Measurements from ENCODE around the gene TMEM235.
"Not testable (repeated sequence)": the region's sequence is repeated elsewhere in the genome, so short reads cannot be mapped to it uniquely, and the experiment has no call there.

Gene TMEM235

GRCh38 chr17:78238823-78239488, 7.5 kb downstream of the TMEM235 start:
- no peak for DNase-seq

GRCh38 chr17:78239489-78239931, 8.1 kb downstream of the TMEM235 start:
- no peak for DNase-seq

DNA sequence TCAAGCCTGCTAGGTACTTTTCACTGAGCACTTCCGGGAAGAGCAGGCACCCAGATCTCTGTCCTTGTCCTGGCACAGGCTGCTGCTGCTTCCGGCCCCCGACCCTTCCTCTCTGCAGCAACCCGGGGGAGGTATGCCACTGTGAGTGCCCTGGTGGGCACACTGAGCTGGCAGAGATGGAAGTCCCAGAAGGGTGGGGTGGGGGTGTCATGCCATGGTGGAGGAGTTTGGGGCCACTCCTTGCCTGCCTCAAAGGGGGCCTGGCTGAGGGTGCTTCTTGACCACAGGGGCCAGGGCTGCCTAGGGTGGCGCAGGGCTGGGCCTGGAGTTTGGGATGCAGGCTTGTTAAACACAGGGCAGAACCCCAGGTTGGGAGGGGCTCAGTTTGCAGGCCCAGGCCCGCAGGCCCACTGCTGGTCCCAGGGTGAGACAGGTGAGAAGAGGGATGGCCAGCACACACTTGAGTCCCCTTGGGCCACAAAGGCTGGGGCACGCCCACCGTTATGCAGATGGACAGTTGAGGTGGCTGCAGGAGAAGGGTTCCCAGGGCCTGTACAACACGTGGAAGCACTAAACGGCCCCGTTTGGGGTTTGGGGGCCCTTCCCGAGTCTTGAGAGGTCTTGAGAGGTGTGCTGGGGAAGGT, 8.7 kb downstream of the TMEM235 start:
- DNase-seq, result no peak

GRCh38 chr17:78240839-78241238, 9.4 kb downstream of the TMEM235 start:
- no peak for DNase-seq

GRCh38 chr17:78241277-78242023, 10.0 kb downstream of the TMEM235 start:
- peak; percentile 54 for DNase-seq

GRCh38 chr17:78242024-78242742, 10.8 kb downstream of the TMEM235 start:
- DNase-seq, result no peak

GRCh38 chr17:78247304-78247703, 15.9 kb downstream of the TMEM235 start:
- DNase-seq, result no peak

DNA sequence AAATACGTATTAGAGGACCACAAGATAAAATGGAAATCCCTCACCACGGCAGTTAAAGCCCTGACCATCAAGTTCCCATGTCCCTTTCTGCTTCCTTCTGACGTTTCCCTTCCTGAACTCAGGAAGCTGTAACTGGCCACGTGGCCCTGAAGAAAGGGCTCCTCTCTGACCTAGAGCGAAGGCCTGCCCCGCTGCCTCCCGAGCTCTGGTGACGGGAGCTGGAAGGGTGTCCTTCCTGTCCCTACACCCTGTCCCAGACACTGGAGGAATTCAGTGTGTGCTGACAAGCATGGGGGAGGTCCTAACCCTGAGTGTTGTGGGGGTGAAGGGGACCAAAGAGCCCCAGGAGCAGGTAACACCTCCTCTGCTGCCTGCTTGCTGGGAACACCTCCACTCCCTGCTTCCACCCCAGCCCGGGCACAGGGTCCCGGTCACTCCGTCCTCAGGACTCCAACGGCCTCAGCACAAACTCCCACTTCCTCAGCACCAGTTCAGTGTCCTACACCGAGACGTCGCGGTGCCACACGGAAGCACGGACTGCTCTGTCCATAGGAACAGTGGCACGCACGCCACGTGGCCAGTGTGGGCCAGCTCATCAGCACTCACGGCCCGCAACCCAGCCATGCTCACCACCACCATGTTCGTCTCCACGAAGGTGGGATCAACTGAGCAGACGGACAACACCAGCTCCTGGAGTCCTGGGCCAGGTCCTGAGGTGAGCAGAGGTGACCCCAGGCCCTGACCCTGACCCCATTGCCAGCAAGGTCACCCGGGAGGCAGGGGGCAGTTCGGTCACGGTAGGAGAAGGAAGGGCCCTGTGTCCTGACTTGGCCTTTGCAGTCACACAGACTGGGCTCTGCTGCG, 16.9 kb downstream of the TMEM235 start:
- no peak for DNase-seq

DNA sequence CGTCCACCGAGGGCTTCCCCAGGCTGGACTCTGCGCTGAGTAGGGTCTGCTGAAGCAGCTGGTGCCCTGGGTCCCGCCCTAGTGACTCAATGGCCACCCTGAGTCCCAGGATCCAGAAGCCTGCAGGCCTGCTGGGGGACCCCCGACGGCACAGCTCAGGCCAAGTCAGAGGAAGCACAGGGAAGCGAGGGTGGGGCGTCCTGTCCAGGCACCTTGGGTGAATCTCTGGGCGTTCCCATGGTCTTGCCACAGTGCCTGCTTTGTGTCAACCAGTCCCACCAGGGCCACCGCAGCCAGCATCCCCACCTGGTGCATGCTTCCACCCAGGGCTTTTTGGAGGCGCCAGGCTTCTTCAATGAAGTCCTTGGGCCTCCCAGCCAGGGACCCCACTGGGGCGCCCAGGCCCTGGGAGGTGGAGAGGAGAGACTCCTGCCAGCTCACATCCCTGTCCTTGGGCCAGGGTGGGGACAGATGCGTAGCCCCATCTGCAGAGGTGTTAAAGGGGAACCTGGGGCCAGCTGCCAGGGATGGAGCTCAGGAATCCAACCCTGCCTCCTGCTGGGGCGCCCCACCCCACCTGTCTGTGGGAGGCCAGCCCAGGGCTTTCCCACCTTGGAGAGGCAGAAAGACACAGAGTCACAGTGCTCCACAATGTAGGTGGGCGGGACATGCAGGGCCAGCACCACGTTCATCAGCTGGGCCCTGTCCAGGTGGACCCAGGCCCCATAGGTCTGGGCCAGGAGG, 17.8 kb downstream of the TMEM235 start:
- DNase-seq, result no peak

- DNase-seq, result no peak
Observed at GRCh38 chr17:78249818-78250806, 18.7 kb downstream of the TMEM235 start.

DNA sequence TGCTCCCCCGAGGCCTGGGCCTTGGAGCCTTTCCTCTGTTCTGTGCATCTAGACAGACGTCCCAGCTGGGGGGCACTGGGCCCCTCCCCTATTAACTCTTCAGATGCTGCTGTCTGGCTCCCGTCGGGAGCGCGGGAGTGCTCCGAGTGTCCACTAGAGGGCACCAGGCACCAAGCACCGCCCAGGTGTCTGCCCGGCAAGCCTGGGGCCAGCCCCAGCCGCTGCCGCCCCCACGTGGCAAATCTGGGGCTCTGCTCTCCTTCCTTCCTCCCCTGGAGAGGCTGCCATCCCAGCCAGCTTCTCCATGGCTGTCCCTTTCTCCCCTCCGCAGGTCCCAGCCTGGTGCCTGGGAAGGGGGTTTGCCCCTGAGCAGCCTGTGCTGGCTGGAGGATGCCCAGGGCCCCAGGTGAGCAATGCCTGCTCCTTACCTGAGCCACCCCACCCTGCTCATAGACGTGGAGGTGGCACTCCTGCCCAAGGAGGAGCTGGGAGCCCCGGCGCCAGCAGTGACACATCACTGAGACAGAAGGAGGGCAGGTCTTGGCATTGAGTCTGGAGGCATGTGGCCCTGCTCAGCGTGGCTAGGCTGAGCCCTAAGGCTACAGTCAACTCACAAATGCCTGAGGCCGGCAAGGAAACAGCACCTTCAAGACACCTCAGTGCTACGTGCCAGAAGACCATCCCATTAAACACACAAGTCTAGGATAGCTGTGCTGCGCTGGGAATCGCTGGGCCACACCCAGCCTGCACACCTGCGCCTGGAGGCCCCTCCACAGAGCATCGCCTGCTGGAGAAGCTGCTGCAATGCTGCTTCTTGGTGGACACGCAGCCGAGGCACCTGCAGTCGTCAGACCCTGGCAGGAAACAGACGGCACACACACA, 19.7 kb downstream of the TMEM235 start:
- DNase-seq, result peak; percentile 77

DNA sequence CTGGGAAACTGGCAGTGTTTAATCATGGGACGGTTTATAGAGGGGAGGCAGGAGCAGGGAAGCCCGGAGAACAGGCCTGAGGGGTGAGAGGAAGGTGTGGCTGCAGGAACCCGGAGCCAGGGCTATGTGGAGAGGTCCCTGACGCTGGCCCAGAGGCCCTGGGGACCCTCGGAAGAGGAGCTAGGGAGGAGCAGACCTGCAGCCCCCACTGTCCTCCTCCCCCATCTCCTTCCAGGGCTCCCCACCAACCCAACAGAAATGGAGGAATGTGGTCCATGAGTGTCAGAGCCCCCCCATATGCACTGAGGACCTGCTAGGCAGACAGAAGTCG, 20.3 kb downstream of the TMEM235 start:
- no peak for DNase-seq

DNA sequence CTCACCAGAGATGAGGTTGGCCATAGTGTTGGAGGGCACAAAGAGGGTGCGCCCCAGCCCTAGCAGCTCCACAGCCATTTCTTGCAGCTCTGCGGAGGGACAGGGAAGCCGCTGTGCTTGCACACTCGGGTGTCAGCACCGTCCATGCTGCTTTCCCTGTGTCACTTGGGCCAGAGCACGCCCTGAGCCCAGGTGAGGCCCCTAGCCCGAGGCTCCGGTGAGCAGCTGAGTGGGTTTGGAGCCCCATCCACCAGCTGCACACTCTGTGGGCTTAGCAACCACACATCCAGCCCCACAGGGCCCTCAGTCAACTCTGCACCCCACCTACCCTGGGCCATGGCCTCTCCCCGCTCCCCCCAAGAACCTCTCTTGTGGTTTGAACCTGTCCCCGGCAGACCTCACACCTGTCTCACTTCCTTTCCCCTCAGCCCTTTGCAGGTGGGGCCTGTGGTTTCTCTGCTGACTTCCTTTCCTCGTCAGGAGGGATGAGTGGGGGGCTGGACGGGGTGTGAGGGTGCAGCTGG, 20.7 kb downstream of the TMEM235 start:
- no peak for DNase-seq

GRCh38 chr17:78252701-78253635, 21.5 kb downstream of the TMEM235 start:
- no peak for DNase-seq

GRCh38 chr17:78253636-78253945, 22.2 kb downstream of the TMEM235 start:
- not testable (repeated sequence) for DNase-seq

DNA sequence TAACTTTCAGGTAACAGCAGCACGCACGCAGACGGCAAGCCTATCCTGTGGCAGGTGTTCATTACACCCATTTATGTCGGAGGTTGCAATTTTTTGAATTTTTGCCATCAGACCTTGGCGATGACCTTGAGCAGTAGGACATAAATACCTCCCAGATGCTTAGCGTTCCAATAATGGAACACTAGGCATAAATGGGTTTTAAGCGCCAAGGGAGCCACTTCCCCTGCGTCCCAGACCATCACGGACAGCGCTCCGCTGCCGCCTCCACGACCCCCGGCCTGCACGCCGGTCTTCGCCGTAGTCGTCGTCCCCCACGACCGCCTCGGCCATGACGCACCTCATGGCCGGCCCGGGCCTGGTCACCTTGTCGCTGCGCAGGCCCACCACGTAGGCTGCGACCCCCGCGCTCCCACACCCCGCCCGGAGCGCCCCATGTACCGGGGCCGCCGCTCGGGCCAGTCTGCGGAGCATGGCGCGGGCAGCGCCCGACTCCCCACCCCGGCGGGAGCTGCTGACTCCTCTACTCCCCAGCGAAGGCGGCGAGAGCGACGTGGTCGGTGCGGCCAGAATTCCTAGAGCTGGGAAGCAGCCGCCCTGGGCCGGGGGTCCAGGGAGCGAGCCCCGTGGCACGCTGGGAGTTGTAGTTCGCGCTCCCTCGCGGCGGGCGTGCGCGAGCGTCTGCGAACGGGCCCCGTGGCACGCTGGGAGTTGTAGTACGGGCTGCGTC, 22.7 kb downstream of the TMEM235 start:
- DNase-seq, result peak; percentile 72

DNA sequence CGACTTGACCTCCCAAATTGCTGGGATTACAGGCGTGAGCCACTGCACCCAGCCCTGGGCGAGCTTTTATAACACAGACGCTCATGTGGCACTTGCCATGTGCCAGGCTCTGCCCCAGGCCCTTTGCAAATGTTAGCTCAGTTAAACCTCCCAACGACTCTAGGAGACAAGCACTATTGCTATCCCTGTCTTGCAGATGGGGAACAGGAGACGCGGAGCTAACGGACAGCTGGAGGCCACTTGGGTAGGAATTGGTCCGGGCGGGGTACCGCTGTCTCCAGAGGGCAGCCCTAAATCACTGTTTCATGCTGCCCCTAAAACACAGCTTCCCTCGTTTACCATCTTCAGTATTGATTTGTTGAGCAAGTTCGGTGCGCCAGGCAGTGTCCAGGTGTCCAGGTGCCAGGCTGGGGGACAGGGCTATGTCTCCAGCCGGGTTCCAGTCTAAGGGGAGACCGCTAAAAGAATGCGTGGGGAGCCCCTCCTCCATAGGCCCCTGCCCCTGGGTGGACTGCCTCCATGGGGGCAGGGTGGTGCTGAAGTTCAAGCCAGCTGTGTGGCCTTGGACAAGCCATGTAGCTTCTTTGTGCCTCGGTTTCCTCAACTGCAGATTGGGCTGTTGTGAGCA, 23.7 kb downstream of the TMEM235 start:
- DNase-seq, result no peak

All from HCEC 1CT (cell line).